NCI-H345 (cell line): Measurements from ENCODE around the gene PPP2R5D.
A peak's percentile ranks its signal among the peaks of the same experiment; 100 is the strongest.
"Not testable (repeated sequence)": the region's sequence is repeated elsewhere in the genome, so short reads cannot be mapped to it uniquely, and the experiment has no call there.

Source experiments
- DNase-seq: peaks from one replicate; lab custom pipeline; 2025; lab: John Stamatoyannopoulos, UW

PPP2R5D gene

DNA sequence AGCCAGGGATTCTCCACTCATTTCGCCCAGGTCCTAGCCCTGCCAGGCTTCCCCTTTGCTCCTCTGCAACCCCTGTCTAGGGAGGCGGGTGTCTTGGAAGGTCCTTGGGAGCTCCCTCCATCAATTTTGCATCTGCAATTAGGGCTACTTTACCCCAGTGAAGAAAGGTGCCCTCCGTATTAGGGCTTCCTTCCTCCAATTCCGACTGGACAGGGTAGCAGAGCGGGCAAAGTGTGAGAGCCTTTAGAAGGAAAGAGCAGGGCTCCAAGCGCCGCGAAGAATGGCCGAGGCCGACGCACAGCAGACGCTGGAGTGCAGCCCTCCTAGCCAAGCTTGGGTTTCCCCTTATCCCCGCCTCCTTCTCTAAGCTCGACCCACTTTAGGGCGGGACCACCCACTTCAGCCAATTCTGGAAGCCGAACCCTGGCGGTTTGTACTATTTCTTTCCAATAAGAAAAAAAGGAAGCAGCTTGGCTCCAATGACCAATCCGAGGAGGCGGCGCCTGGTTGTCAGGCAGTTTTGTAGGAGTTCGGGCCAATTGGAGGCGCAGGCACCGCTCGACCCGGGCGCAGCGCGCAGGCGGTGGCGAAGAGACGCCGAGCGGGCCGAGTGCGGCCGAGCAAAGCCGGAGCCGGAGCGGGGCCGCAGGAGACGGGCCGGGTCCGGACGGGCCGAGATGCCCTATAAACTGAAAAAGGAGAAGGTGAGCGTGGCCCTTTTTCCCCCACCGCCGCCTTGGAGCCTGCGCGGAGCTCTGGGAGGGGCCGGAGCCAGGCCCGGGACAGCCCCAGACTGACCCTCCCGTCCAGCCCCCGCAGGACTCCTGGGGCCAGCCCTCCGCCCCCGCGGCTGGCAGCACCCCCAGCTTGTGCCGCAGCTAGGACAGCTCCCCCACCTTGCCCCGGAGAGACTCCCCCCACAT lies at the start of gene PPP2R5D:
TSS of gene PPP2R5D (plus strand) at position 570 of the 923 bp plus-strand sequence. CDS start at position 678, 108 bp downstream.
- peak; percentile 99 for DNase-seq

DNA sequence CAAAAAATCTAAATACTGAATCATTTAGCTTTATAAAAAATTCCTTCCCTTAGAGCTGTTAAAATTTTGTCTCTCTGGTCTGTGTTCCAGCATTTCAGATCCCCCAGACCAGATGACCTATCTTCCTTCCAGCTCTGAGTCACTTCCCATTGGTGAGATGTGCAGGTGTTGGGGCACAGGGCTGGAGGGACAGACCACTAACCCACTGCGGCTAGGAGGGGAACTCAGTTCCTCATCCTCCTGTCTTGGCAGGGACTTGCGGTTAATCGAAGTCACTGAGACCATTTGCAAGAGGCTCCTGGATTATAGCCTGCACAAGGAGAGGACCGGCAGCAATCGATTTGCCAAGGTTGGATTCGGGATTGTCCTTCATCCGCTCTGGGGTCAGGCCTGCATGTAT lies 49.0 kb upstream of the PPP2R5D start:
- DNase-seq: no peak

DNA sequence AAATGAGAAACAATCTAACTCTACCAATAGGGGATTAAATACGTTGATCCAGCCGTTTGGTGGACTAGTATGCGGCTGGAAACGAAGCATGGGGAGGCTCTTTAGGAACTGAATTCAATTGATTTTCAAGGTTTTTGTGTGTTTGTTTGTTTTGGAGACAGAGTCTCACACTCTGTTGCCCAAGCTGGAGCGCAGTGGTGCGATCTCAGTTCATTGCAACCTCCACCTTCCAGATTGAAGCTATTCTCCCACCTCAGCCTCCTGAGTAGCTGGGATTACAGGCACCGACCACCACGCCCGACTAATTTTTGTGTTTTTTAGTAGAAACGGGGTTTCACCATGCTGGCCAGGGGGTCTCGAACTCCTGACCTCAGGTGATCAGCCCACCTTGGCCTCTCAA lies 48.0 kb upstream of the PPP2R5D start:
- no peak for DNase-seq

DNA sequence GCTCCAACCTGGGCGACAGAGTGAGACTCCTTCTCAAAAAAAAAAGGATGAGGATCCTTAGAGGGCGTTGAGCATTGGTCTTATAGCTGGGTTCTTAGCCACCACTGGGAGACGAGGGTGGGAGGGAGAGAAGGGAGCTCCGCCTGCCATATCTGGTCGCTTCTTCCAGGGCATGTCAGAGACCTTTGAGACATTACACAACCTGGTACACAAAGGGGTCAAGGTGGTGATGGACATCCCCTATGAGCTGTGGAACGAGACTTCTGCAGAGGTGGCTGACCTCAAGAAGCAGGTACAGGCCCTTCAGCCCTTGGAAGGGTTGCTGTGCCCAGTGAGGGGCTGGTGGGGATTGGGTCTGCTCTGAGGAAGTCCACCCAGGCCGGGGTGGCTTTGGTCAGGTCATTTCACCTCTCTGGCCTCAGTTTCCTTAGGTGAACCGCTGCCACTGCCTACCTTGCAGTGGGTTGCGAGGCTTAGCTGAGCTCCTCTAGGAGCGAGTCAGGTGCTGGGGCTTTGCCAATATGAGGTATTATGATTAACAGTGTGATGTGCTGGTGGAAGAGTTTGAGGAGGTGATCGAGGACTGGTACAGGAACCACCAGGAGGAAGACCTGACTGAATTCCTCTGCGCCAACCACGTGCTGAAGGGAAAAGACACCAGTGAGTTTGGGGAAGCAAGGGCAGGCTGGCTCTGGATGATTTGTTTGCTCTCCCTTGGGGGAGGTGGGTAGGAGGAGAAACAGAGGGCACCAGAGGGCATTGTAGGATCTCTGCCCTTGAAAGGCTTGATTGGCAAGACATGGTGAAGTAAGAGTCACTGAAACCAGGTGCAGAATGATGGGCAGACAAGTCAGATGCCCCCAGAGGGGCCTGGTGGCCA lies 46.6 kb upstream of the PPP2R5D start:
- no peak for DNase-seq

DNA sequence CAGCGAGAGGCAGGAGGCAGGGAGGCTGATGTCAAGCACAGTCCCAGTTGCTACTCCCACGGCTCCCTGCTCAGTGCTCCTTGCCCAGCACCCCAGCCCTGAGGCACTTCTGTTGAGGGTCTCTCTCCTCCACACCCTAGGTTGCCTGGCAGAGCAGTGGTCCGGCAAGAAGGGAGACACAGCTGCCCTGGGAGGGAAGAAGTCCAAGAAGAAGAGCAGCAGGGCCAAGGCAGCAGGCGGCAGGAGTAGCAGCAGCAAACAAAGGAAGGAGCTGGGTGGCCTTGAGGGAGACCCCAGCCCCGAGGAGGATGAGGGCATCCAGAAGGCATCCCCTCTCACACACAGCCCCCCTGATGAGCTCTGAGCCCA lies 46.0 kb upstream of the PPP2R5D start:
- DNase-seq: no peak

DNA sequence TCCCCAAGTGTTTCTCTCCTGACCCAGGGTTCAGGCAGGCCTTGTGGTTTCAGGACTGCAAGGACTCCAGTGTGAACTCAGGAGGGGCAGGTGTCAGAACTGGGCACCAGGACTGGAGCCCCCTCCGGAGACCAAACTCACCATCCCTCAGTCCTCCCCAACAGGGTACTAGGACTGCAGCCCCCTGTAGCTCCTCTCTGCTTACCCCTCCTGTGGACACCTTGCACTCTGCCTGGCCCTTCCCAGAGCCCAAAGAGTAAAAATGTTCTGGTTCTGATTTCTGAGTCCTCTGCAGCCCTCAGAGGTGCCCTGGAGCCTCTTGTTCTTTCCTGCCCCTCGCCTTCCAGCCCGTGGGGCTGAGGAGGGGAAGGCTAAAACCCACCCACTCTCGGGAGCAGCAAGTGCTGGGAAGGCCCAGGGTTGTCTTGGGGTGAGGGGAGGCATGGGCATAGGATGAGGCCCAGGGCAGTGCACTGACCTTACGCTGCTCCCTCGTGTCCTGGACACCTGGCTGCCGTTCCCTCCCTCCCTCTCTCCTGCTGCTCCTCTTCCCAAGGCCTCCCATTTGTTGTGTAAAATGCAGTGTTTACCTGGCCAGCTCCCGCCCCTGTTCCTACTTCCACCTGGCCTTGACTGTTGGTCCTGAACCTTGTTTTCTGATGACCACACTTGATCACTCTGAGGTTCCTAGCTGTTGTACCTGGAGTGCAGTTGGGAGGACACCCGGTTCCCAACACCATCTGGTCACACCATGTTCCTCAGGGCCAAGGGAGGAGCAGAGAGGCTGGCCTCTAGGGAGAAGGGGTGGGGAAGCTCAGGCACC lies 45.2 kb upstream of the PPP2R5D start:
- no peak for DNase-seq

DNA sequence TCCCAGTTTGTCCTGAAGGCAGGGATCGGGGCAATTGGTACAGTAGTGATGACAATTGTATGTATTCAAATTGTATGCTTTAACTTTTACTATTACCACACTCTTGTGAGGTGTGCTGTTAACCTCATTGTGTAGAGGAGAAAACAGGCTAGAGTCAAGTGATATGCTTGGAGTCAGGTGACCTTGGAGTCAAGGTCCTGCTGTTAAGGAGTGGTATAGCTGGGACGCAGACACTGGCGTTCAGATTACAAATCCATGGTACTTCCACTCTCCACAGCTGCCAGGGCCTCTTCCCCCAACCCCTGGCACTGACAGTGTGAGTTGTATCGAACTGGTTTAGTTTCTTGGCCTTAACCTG lies 44.6 kb upstream of the PPP2R5D start:
- no peak for DNase-seq

DNA sequence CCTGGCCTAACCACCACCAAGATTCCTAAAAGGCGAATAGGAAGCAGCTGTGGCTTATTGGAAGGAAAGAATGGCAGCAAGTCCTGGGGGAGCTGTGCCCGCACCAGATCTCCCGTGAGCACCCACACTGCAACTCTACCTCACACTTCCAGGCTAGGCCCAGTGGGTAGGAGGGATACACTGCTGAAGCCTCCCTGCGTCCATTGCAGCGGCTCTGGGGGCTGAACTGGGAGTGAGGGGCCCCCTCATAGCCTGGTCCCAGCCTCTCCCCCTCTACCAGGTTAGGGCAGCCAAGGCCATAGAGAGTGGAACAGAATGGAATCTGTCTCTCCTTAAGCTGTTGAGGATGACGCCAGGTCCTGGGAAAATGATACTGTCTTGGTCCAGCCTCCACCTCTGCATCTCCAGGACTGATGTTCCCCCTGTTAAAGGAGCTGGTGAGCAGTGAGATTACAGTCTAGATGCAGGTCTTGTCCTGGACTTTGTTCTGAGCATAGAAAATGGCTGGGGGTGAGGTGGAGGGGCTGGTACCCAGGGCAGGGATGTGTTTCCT lies 43.8 kb upstream of the PPP2R5D start:
- no peak for DNase-seq

DNA sequence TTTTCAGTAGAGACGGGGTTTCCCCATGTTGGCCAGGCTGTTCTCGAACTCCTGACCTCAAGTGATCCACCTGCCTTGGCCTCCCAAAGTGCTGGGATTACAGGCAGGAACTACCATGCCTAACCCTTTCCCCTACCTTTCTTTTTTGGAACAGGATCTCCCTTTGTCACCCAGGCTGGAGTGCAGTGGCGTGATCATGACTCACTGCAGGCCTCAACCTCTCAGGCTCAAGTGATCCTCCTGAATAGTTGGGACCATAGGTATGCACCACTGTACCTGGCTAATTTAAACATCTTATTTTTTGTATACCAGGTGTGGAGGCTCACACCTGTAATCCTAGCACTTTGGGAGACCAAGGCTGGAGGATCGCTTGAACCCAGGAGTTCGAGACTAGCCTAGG lies 43.0 kb upstream of the PPP2R5D start:
- DNase-seq: not testable (repeated sequence)

DNA sequence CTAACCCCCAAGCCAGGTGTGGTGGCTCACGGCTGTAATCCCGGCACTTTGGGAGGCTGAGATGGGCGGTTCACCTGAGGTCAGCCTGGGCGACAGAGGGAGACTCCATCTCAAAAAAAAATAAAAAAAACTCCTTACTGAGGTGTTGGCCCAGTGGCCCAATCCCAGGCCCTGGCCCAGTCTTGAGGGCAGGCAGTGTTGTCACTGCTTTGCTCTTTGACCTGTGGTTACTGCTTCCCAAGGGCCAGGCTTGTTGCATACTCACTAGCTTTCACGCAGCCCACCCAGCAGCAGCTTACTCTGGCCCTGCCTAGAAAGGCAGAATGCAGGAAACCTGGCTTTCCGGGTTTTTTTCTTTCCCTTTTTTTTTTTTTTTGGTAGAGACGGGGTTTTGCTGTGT lies 41.9 kb upstream of the PPP2R5D start:
- no peak for DNase-seq

DNA sequence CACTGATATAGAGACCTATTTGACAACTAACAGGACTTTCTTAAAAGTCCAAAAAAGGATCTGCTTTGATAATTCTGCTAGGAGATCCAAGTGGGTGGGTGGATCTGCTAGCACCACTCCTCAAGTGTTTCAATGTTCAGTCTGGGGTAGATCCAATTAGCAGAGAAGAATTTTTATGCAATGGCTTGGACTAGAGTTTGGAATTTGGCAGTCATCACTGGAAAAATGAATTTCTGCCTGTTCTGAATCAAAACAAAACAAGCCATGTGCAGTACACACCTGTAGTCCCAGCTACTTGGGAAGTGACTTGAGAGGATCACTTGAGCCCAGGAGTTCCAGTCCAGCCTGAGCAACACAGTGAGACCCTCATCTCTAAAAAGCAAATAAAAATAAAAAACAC lies 36.4 kb upstream of the PPP2R5D start:
- no peak for DNase-seq

DNA sequence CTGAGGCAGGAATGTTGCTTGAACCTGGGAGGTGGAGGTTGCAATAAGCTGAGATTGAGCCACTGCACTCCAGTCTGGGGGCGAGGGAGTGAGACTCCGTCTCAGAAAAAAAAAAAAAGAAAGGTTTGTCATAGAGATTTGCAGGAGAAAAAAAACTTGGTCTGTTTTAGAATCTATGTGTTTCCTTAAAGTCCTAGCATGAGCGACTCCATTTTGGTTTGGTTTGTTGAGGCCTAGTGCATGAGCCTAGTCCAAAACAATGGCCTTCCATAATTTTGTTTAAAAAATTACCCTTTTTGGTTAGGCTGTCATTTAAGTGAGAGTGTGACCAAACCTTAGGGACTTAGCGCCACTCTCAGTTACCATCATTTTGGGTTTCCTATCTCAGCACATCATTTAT lies 32.0 kb upstream of the PPP2R5D start:
- DNase-seq: no peak

DNA sequence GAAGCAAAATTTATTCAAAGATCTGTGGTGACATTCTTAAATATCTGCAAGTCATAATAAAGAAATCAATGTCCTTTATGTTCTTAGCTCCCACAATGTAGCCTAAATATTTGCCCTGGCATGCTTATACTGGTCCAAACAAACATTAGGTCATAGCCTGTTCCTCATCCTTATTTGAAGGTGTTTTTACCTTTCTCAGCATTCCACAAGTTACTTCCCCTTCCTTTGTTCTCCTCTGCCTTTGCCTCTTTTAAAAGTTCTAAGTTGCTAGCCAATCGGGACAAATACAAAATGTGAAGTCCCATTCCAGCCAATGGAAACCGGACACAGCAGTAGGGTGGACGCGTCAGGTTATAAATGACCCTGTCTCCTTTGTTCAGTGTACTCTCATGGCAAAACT lies 30.0 kb upstream of the PPP2R5D start:
- not testable (repeated sequence) for DNase-seq

DNA sequence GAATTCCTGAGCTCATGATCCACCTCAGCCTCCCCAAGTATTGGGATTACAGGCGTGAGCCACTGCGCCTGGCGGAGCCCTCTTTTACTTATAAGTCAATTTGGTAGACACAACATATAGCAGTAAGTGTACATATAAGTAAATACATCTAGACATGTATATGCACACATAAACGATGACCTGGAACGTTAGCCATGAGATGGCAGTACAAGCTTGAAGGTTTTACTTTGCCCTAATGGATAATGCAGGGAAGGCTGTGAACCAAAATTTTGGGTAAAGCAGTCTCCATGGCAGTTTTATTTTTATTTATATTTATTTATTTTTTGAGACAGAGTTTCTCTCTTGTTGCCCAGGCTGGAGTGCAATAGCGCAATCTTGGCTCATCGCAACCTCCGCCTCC lies 26.2 kb upstream of the PPP2R5D start:
- DNase-seq: peak; percentile 4

DNA sequence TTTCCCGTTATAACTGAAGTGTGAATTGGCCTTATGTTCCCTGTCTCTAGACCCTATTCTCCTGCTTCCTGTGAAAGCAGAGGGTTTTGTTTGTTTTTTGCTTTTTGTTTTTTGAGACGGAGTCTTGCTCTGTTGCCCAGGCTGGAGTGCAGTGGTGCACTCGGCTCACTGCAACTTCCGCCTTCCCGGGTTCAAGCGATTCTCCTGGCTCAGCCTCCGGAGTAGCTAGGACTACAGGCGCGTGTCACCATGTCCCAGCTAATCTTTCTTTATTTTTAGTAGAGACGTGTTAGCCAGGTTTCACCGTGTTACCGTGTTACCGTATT lies 24.5 kb upstream of the PPP2R5D start:
- no peak for DNase-seq

DNA sequence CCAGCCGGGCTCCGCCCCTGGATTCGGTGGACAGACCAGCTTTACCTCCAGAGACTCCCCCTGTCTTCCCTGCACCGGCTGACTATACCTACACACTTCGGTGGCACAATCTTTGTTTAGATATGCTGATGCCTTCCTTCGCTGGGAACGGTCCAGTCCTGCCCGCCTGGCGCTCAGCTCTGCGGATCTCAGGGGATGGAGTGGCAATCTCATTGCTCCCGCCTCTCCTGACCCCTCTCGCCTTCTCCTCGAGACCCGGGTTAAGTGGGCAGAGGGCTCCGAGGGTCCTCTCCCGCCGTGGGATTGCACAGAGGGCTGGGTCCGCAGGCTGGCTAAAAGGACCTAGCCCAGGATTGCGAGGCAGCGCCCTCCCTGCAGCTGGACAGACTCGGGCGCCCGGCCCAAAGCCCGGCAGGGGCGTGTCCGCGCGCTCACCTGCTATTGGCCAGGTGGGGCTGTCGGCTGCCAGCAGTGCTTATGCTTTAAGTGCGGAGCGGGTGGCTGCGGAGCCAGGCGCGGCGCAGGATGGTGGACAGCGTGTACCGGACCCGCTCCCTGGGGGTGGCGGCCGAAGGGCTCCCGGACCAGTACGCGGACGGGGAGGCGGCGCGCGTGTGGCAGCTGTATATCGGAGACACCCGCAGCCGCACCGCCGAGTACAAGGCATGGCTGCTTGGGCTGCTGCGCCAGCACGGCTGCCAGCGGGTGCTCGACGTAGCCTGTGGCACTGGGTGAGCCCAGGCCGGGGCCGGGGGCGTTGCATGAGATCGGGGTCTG lies 23.9 kb upstream of the PPP2R5D start, which contains the start of gene GNMT:
TSS of gene GNMT (plus strand) at position 512 of the 777 bp plus-strand sequence. CDS start at position 526, 14 bp downstream.
- peak; percentile 66 for DNase-seq

DNA sequence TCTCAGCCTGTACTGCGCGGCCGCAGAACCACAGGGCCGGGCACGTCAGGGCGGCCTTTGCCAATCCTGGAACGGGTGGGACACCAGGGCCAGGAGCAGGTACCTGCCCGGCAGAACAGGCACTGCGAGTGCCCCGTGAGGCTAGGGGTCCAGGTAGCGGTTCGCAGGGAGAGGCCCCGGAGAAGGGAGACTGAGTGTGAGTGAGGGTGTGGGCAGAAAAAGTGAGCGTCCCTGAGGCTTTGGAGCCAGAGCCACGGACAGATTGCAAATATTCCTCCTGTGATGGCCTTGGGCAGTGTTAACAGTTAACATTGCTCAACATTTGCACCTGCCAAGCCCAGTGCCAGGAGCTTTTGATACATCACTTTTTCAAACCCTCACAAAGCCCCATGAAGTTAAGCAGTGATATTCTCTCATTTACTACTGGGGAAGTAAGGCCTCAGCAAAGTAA lies 23.3 kb upstream of the PPP2R5D start:
- no peak for DNase-seq

DNA sequence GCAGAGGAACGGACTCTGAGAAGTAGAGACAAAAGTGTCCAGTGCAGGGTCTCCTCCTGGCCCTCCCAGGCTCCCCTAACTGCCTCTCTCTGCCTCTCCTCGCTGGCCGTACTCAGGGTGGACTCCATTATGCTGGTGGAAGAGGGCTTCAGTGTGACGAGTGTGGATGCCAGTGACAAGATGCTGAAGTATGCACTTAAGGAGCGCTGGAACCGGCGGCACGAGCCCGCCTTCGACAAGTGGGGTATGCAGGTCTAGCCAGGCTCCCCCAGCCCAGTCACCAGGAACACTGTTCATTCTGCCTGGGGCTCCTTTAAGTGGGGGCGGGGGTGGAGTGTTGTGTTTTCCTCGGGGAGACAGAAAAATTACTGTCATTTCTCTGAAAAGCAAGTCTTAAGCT lies 22.3 kb upstream of the PPP2R5D start:
- no peak for DNase-seq

DNA sequence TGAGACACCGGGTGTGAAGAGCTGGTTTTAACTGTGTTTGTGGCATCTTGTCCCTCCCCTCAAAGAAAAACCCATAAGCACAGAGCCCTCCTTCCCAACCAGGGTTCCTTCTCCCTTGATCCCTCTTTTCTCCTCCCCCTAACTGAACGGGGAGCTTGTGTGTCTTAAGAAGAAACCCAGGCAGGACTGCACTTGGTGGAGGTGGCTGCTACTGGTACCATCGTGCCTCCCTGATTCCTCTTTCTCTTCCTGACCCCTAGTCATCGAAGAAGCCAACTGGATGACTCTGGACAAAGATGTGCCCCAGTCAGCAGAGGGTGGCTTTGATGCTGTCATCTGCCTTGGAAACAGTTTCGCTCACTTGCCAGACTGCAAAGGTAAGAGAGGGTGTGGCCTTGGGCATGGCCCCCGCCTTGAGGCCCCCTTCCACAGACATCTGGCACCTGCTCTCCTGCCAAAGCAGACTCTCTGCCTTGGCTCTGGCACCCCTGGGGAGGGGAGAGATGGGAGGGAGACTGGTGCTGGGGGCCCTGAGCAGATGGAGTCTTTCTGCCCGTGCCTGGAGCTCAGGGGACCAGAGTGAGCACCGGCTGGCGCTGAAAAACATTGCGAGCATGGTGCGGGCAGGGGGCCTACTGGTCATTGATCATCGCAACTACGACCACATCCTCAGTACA lies 21.7 kb upstream of the PPP2R5D start:
- DNase-seq: peak; percentile 5

DNA sequence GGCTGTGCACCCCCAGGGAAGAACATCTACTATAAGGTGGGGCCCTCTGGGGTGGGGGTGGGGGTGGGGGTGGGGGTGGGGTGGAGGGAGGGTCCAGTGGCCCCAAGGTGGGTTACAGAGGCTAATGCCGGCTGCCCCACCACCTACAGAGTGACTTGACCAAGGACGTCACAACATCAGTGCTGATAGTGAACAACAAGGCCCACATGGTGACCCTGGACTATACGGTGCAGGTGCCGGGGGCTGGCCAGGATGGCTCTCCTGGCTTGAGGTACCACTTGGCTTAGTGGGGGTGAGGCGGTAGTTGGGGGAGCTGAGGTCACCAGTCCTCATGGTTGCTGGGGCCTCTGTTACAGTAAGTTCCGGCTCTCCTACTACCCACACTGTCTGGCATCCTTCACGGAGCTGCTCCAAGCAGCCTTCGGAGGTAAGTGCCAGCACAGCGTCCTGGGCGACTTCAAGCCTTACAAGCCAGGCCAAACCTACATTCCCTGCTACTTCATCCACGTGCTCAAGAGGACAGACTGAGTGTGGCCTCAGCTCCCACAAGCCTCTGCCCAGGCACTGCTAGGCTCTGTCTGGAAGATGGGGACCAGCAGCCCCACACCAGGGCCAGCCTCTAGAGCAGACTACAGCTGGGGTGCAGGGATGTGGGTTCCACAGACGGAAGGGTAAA lies 21.1 kb upstream of the PPP2R5D start:
- DNase-seq: no peak
